Activated CD4-positive, CD25-positive, alpha-beta regulatory T cell (primary cell): ENCODE results near the gene LTBP2.

ENCODE experiments used
- DNase-seq, 4 experiments: peaks; one replicate each; lab custom pipeline; 2025; lab: John Stamatoyannopoulos, UW

LTBP2 gene

GRCh38 chr14:74638066-74638465 is 26.0 kb upstream of the LTBP2 start:
- DNase-seq: no peak

GRCh38 chr14:74637178-74637550 is 25.1 kb upstream of the LTBP2 start:
- DNase-seq: no peak

GRCh38 chr14:74636424-74637177 is 24.6 kb upstream of the LTBP2 start:
- DNase-seq: no peak

- DNase-seq: no peak
Observed at GRCh38 chr14:74635847-74636246, 23.8 kb upstream of the LTBP2 start.

GRCh38 chr14:74634964-74635363 is 22.9 kb upstream of the LTBP2 start:
- no peak for DNase-seq

GRCh38 chr14:74634481-74634880 is 22.4 kb upstream of the LTBP2 start:
- DNase-seq: no peak

- DNase-seq: no peak
Observed at GRCh38 chr14:74630881-74631690, 19.0 kb upstream of the LTBP2 start.

GRCh38 chr14:74628418-74628817 is 16.4 kb upstream of the LTBP2 start:
- no peak for DNase-seq

- DNase-seq: no peak
Observed at GRCh38 chr14:74627076-74627475, 15.0 kb upstream of the LTBP2 start.

GRCh38 chr14:74622257-74622656 is 10.2 kb upstream of the LTBP2 start:
- DNase-seq: no peak

GRCh38 chr14:74621556-74621955 is 9.5 kb upstream of the LTBP2 start:
- DNase-seq: no peak

GRCh38 chr14:74620923-74621322 is 8.9 kb upstream of the LTBP2 start:
- DNase-seq: no peak

GRCh38 chr14:74620497-74620921 is 8.5 kb upstream of the LTBP2 start:
- no peak for DNase-seq

GRCh38 chr14:74619672-74620131 is 7.7 kb upstream of the LTBP2 start:
- DNase-seq: no peak

- peak in 2 of 4 experiments; percentile 40 to 46 for DNase-seq
Observed at GRCh38 chr14:74618078-74618952, 6.3 kb upstream of the LTBP2 start.

- DNase-seq: no peak
Observed at GRCh38 chr14:74616996-74617700, 5.1 kb upstream of the LTBP2 start.

- no peak for DNase-seq
Observed at GRCh38 chr14:74616507-74616906, 4.5 kb upstream of the LTBP2 start.

GRCh38 chr14:74615735-74616134 is 3.7 kb upstream of the LTBP2 start:
- no peak for DNase-seq

GRCh38 chr14:74614508-74615495 is 2.8 kb upstream of the LTBP2 start:
- no peak for DNase-seq

- no peak for DNase-seq
Observed at GRCh38 chr14:74613211-74613914, 1.3 kb upstream of the LTBP2 start.
